GM18867 (cell line): ENCODE measurements around the gene SMURF2.
"Not testable (repeated sequence)": the region's sequence is repeated elsewhere in the genome, so short reads cannot be mapped to it uniquely, and the experiment has no call there.

Experiments used
- ATAC-seq: cut with Tn5 transposase; IDR thresholded peaks from one replicate; pipeline ENCODE4 v1.9.1; 2021; ENCODE audit warnings: mild to moderate bottlenecking, moderate library complexity; ENCODE audit not compliant: unreplicated experiment

The SMURF2 gene

GRCh38 chr17:64599187-64599676 lies 62.9 kb downstream of the SMURF2 start:
- peak; percentile 78 for ATAC-seq

DNA sequence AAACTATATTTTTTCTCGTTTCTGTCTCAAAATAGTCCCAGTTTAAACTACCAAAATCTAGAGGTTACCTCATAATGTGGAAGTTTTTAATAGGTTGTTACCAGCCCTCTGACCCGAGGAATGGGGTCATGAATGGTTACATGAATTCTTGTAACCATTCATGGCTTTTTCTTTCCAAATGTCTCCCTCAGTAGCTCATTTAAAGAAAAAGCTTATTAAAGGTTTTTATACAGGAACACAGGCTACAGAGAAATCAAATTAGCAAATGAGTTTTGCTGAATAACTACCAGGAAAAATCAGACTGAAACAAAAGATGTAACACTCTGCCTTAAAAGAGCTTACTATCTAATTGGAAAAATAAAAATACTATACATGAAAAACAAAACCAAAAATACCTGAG lies 63.4 kb downstream of the SMURF2 start:
- no peak for ATAC-seq

DNA sequence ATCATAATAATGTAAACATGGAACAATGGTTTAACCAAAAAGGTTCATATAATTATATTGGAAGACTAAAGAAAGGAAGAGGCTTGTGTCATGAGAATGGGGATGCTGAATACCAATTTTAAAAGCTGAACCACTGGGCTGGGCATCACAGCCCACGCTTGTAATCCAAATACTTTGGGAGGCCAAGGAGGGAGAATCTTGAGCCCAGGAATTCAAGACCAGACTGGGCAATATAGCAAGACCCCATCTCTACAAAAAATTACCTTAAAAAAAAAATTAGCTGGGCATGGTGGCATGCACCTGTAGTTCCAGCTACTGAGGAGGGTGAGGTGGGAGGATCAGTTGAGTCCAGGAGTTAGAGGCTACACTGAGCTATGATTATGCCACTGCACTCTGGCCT lies 65.1 kb downstream of the SMURF2 start:
- ATAC-seq = no peak

GRCh38 chr17:64596439-64596838 lies 65.7 kb downstream of the SMURF2 start:
- ATAC-seq = no peak

DNA sequence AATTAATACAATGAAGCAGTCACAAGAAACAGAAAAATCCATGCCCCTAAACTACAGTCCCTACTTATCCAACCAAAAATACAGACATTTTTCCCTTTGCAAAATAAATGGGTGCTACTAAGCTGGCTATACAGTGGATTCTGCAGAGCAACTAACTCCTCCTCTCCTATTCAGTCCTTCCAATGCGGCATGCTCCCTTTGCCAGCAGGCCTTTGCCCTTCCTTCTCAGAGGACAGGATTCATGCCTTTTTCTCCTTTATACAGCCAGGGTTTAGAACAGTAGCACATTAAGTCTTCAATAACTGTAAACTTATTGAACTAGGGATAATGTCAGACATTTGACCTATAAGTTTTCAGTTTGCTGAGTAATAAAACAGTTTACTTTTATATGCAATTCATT lies 70.2 kb downstream of the SMURF2 start:
- ATAC-seq = no peak

DNA sequence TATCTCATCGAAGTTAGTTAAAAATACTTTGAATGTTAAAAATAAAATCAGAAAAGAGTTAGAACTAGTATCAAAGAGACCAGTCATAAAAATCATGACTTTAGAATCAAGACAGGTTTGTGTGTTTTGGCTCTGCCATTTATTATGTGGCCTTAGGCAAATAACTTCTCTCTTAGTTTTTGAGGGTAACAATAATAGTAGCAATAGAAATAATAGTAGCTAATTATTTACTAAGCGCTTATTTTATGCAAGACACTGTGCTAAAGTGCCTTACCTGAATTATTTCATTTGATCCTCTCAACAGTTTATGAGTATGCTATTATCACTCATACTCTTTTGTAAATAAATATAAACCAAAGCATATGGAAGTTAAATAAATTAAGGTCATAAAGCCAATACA lies 77.0 kb downstream of the SMURF2 start:
- ATAC-seq = no peak

DNA sequence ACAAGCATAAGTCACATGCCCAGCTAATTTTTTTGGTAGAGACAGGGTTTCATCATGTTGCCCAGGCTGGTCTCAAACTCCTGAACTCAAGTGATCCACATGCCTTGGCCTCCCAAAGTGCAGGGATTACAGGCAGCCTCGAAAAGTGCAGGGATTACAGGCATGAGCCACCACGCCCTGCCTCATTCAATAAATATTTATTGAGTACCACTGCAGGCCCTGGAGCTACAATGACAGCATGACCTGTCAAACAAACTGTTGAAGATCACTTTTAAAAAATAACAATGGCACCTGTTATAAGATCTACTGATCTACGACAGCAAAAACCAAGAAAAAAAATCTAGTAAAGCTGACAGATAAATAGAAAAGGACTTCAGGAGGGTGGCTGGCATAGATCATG lies 79.1 kb downstream of the SMURF2 start:
- no peak for ATAC-seq

DNA sequence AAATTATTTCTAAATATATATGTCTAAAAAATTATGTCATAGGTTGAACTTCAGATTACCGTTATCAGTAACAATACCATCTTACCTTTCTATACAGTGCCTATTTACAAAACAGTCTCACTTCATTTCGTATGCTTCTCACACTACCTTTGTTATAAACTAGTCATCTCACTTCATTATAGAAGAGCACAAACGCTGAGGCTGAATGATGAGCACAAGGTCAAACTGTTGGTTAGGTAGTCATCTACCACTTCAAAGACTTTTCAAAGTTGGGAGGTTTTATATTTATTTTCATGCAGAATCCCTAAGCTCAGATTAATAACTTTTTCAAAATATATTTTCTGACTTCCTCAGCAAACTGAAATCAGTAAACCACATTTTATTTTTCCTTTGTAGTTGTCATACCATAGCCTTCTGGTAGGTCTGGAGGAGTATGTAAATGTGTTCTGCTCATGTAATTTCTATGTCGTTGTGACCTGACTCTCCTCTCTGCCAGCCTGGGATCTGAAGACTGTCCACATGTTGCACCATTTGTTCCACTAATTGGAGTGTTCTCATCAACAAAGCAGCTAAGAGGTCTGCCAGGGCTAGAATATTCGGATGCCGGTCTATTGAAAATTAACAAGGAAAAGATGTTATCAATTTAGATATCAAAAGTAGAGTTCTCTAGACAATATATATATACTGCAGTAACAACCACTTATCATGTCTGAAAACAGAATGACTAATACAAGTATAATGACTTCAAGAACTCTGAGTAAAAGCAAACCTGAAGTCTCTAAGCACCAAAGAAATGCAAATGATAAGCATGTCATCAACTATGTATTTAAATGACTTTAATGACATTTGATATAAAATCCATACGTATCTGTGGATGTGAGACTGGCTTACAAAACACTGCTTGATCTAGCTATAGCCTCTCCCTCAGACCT lies 81.5 kb downstream of the SMURF2 start:
- ATAC-seq = no peak

DNA sequence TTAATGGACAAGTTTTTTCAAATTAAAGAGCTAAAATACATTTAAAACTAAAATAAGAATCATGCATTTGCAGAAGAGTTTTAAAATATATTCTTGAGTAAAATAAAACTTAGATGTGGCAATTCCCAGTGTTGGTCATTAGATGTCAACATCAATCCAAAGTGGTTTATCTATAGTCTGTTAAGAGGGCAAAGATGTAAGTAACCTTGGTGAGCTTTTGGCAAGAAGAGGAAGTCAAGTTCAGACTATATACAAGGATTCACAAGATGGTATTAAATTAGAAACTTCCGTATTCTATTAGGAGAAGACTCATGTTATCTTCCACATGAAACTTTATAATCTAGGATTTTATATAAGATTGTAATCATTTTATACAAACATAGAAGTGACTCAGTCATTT lies 82.2 kb downstream of the SMURF2 start:
- no peak for ATAC-seq

- not testable (repeated sequence) for ATAC-seq
Observed at GRCh38 chr17:64577025-64577424, 85.1 kb downstream of the SMURF2 start.

DNA sequence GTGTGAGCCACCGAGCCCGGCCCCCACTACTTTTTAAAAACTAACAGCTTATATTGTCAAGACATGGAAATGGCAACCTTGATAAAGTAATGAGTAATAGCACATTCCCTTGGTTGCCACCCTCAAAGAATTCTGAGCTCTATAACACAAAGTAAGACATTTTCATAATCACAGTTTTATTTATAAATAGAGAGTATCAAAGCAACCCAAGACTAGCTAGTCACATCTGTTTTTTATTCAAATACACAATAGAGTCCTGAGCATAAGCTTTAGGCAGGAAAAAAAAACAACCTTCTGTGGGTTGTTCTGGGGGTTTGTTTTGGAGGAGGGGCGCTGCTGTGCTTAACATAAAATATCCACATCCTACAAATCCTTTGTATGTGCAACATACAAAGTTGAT lies 86.7 kb downstream of the SMURF2 start:
- ATAC-seq = no peak

DNA sequence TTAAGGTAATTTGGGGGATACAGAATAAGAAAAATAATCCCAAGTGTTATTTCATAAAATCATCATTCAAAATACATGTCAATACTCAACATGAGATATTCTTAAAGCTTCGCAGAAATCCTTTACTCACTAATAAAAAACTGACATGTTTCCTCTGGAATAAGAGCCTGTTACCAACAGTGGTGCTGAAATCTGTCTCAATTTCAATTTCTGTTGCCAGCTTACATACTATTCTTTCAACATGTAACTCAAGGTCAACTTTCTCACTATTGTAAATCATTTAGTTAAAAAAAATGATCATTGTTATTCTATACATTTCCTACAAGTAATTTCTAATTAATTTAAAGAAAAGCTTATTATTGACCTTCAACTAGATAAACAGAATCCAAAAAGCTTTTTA lies 87.5 kb downstream of the SMURF2 start:
- no peak for ATAC-seq

- no peak for ATAC-seq
Observed at GRCh38 chr17:64573214-64573613, 88.9 kb downstream of the SMURF2 start.

- no peak for ATAC-seq
Observed at GRCh38 chr17:64572682-64573154, 89.4 kb downstream of the SMURF2 start.

DNA sequence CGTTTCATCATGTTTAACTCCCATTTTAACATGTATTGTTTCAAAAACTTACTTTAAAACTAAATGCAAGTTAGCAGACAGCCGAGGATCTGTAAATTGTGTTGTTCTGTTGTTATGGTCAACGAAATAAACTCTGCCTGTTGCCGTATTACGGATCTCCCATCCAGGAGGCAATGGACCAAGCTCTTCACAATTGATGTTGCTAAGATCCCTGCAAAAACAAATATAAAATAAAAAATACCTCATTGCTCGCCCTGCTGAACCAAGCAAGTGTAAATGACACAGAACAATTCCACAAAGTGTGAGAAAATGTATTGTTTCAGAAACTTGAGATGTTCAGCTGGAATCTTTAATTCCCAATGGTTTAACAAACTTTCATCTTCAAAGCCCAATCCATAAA lies 90.4 kb downstream of the SMURF2 start:
- no peak for ATAC-seq

GRCh38 chr17:64565563-64565962 lies 96.5 kb downstream of the SMURF2 start:
- no peak for ATAC-seq

DNA sequence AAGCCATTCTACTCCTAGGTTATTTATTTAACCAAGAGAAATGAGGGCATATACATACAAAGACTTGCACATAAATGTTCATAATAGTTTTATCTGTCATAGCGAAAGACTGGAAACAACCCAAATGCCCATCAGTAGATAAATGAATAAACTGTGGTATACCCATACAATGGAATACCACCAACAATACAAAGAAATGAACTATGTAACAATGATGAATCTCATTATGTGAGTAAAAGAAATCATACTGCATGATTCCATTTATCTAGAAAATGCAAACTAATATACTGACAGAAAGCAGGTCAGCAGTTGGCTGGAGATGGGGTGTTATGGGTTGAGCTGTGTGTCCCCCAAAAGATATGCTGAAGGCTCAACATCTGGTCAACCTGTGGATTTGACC lies 98.0 kb downstream of the SMURF2 start:
- no peak for ATAC-seq

DNA sequence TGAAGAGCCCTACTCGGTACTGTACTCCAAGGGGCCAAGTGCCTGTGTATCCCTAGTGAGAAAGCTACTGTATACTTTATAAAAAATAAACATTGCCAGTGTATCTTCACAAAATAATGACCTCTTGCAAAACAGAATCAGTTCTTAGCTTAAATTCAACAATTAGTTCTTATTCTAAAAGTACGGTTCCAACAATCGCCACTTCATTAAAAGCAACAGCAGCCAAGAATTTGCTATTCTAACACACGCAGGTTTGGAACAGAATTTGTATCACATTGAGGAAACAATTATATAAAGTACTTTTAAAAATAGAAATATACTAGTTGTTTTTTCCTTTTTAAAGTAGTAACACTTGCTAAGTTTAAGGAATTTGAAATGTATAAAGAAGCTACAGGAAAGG lies 106.8 kb downstream of the SMURF2 start:
- ATAC-seq = no peak

DNA sequence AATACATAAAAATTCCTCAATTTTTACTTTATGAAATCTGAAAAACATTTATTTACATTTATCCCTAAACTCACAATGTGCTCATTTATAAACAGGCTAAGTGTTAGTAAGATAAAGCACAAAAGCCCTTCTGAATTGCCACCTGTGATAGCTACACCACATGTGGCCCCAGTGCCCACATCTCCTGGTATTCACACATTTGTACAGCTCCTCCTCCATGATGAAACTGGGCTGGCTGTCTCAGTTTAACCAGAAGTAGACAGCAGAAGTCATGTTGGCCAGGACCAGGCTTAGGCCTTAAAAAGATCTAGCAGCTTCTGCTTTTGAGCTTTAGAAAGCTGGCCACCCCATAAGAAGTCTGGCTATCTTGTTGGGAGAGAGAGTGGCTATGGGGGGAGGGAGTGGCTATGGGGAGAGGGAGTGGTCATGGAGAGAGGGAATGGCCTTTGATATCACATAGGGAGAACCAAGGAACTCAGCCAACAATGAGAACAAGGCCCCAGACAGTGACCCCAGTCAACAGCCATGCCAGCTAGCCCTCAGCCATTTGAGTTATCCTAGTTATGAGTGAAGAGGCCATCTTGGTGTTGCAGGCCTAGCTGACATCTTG lies 108.0 kb downstream of the SMURF2 start:
- no peak for ATAC-seq

- ATAC-seq = no peak
Observed at GRCh38 chr17:64551461-64551860, 110.6 kb downstream of the SMURF2 start.

DNA sequence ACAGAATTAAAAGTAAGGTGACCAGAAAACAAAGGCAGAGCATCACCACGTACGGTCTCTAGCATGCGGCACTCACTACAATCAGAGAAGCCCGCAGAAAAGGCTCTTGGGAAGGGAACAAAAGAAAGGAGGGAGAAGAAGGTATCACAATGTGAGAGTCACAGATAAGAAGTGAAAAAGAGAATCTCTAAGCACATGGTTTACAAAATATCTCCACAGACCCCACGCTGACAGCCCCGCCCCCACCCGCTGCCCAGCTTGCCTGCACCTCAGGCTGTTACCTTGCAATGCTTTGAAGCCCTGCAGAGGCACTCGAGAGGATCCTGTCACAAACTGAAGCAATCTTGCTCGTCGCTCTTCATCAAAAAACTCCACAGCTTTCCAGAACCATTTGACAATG lies 114.8 kb downstream of the SMURF2 start:
- no peak for ATAC-seq

DNA sequence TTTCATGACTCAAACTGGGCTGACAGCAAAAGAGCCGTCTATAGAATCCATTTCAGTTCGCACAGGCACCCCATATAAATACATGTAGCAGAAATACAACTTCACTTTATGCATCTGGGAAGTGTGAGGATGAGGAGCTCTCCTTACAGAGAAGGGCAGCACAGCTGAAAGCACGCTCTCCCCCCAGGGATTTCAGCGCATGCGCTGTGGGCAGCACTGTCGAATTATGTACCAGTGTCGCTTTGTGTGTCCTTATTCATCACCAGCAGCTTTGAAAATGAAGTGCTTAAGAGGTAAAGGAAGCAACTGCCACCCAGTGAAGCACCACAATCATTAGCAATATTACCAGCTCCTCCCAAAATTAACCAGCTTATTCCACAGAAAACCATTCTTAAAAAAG lies 115.4 kb downstream of the SMURF2 start:
- no peak for ATAC-seq
